ENCODE results near the gene MLN. TPM values are rescaled to one million over a fixed set of nuclear protein-coding genes. Genes with fewer than 3 reads are reported as not detected.

MLN gene
- total RNA-seq, 1 donor = not detected

- no peak overlapping the region for H3K4me3 ChIP-seq (ENCODE audit: low read depth, low read length)
- DNase-seq (ENCODE audit: low read depth) = no peak
- no peak for TF ChIP-seq CTCF (IDR thresholded peaks at IDR 0.05; ENCODE audit: insufficient read depth, low read length)
These were observed 17.1 kb upstream of the MLN start for GRCh38 chr6:33820784-33821520.

GRCh38 chr6:33820243-33820642 is 16.4 kb upstream of the MLN start:
- no peak overlapping the region for H3K4me3 ChIP-seq (ENCODE audit: low read depth, low read length)
- no peak for TF ChIP-seq CTCF (IDR thresholded peaks at IDR 0.05; ENCODE audit: insufficient read depth, low read length)
- no peak for DNase-seq (ENCODE audit: low read depth)

- no peak overlapping the region for H3K4me3 ChIP-seq (ENCODE audit: low read depth, low read length)
- no peak for TF ChIP-seq CTCF (IDR thresholded peaks at IDR 0.05; ENCODE audit: insufficient read depth, low read length)
- DNase-seq (ENCODE audit: low read depth) = no peak
These were observed 15.2 kb upstream of the MLN start for GRCh38 chr6:33819021-33819420.

GRCh38 chr6:33818293-33818692 is 14.5 kb upstream of the MLN start:
- no peak for DNase-seq (ENCODE audit: low read depth)
- no peak for TF ChIP-seq CTCF (IDR thresholded peaks at IDR 0.05; ENCODE audit: insufficient read depth, low read length)
- no peak overlapping the region for H3K4me3 ChIP-seq (ENCODE audit: low read depth, low read length)

GRCh38 chr6:33817489-33817888 is 13.7 kb upstream of the MLN start:
- no peak for TF ChIP-seq CTCF (IDR thresholded peaks at IDR 0.05; ENCODE audit: insufficient read depth, low read length)
- H3K4me3 ChIP-seq (ENCODE audit: low read depth, low read length) = no peak overlapping the region
- no peak for DNase-seq (ENCODE audit: low read depth)

GRCh38 chr6:33816911-33817310 is 13.1 kb upstream of the MLN start:
- no peak for TF ChIP-seq CTCF (IDR thresholded peaks at IDR 0.05; ENCODE audit: insufficient read depth, low read length)
- no peak overlapping the region for H3K4me3 ChIP-seq (ENCODE audit: low read depth, low read length)
- no peak for DNase-seq (ENCODE audit: low read depth)

GRCh38 chr6:33815854-33816253 is 12.1 kb upstream of the MLN start:
- TF ChIP-seq CTCF (IDR thresholded peaks at IDR 0.05; ENCODE audit: insufficient read depth, low read length) = no peak
- no peak overlapping the region for H3K4me3 ChIP-seq (ENCODE audit: low read depth, low read length)
- DNase-seq (ENCODE audit: low read depth) = no peak
